Heart left ventricle (tissue), 16 donors: ENCODE measurements around the gene BTG4. TPM values are rescaled to one million over a fixed set of nuclear protein-coding genes. Genes with fewer than 3 reads are reported as not detected.

Experiments
- ATAC-seq, 4 donors: fragments of 200-7000 bp; cut with Tn5 transposase; one replicate each; pipeline ENCODE4 v1.9.1; 2020 to 2022; ENCODE audit warnings: moderate library complexity in 4 of 4, mild to moderate bottlenecking in 3 of 4, moderate number of reproducible peaks in 1 of 4
- DNase-seq, 5 donors: peaks; one replicate each; pipeline ENCODE4 v3.0.0-alpha.2; 2020
- H3K27ac ChIP-seq, 12 donors: fragments of 200-600 bp; sonication (generic) in 4 of 12; one replicate each; pipeline versions ENCODE4 v1.5.0 to v1.8.0; 2016 to 2022; ENCODE audit warnings: mild to moderate bottlenecking in 2 of 12
- H3K27me3 ChIP-seq, 9 donors: fragments of 200-600 bp; sonication (generic) in 2 of 9; one replicate each; pipeline versions ENCODE4 v1.5.1 to v1.8.0; 2016 to 2022; ENCODE audit warnings: mild to moderate bottlenecking in 3 of 9
- H3K36me3 ChIP-seq, 9 donors: fragments of 200-600 bp; sonication (generic) in 2 of 9; one replicate each; pipeline versions ENCODE4 v1.5.0 to v1.8.0; 2018 to 2022; ENCODE audit warnings: mild to moderate bottlenecking in 2 of 9
- H3K4me1 ChIP-seq, 12 donors: fragments of 200-600 bp; sonication (generic) in 4 of 12; one replicate each; pipeline versions ENCODE4 v1.5.0 to v1.8.0; 2016 to 2022; ENCODE audit warnings: mild to moderate bottlenecking in 3 of 12
- H3K4me3 ChIP-seq, 12 donors: fragments of 200-600 bp; sonication (generic) in 4 of 12; one replicate each; pipeline versions ENCODE4 v1.5.0 to v1.8.0; 2017 to 2022; ENCODE audit warnings: mild to moderate bottlenecking in 9 of 12, moderate library complexity in 4 of 12
- H3K9me3 ChIP-seq, 12 donors: fragments of 200-600 bp; sonication (generic) in 4 of 12; one replicate each; pipeline versions ENCODE4 v1.5.0 to v1.8.0; 2016 to 2022; ENCODE audit warnings: mild to moderate bottlenecking in 1 of 12
- CTCF ChIP-seq, 12 donors: fragments of 200-600 bp; sonication (generic) in 4 of 12; IDR thresholded peaks; one replicate each; pipeline versions ENCODE4 v1.5.0 to v1.8.0; 2018 to 2022; ENCODE audit warnings: antibody characterized with exemption in 12 of 12, mild to moderate bottlenecking in 5 of 12
- POLR2A ChIP-seq, 2 donors: fragments of 450-650 bp; IDR thresholded peaks; one replicate each; pipeline ENCODE4 v1.6.1; 2017; ENCODE audit warnings: antibody characterized with exemption in 2 of 2, mild to moderate bottlenecking in 2 of 2, moderate library complexity in 2 of 2
- WGBS, 4 donors: extraction: QIAGEN DNeasy Blood & Tissue Kit in 2 of 4; methylation state at CpG; one replicate each; pipeline versions ENCODE4 v1.1.5 to v1.1.7; 2013 to 2018; 5-methylcytosine and 5-hydroxymethylcytosine counted together
- intact Hi-C, 10 donors: fragments of 100-400 bp; cut with DNase I; formaldehyde crosslinking; loops; one replicate each; pipeline versions ENCODE4 v1.11.1 to v1.14.2; 2022
- polyA plus RNA-seq, 2 donors: library from polyadenylated mRNA; stranded (reverse); fragments of 200-250 nt; gene quantifications; one replicate each; pipeline ENCODE4 v1.2.3, GENCODE V29; 2013
- total RNA-seq, 9 donors: library from RNA; depleted of rRNA in 2 of 9; stranded (reverse); fragments of >200 nt in 2 of 9; fragmentation: NEBNext Ultra II Directional in 3 of 9; extraction: Animal tissue kit (Norgen Biotek cat#: 25700) in 3 of 9; gene quantifications; one replicate each; pipeline versions ENCODE4 v1.1.0 to v1.2.4, GENCODE V29; 2016 to 2023
- donor health status: ischemic (EF 13 %, LVEDD 7.1; RV severe dilation, severe dysfunction).
- donor health status: healthy with polysubstance abuse.
- donor health status: DM: no; HTN: yes; CAD: no.
- donor health status: DM: no; HTN: no; CAD: no.
- donor health status: ischemic (EF 25% LVEDD 6.9; RV normal size, moderate dysfunction).
- donor health status: ischemic (EF 25% LVEDD 5.7; RV mildly dilated, moderate dysfunction).
- donor health status: healthy.
- donor health status: DM: yes; HTN: yes; CAD: no.
- donor health status: ischemic (EF 35%, LVEDD 5.7; RV mildly dilated, moderate dysfunction).
- donor health status: nonischemic (EF 11% LVEDD 7.7; RV severe dilation, severe dysfunction).
- donor health status: DM: yes; HTN: yes; CAD: no.
- donor health status: PGD.
- donor health status: ischemic (EF 29% LVEDD 5.4; RV normal size, mild dysfunction).
- donor health status: nonischemic (EF 23%, LVEDD 6.1; RV moderate dilation, normal function).

The BTG4 gene
- total and polyA plus RNA-seq, 11 donors = not detected

GRCh38 chr11:111554532-111554931 is 42.3 kb upstream of the BTG4 start:
- Histone ChIP-seq H3K4me1 (peaks cover 0 to under 1% (median 0%) of the 10 kb centered on the region in 12 donors), H3K36me3 (peaks cover 0 to 22% (median 0%) of the 10 kb centered on the region in 9 donors), H3K27me3 (no peaks in the 10 kb centered on the region), H3K9me3 (no peaks in the 10 kb centered on the region), H3K4me3 (no peak overlapping the region), H3K27ac (no peak overlapping the region)
- intact Hi-C loops = no loop called here
- no peak for DNase-seq
- no peak for ATAC-seq
- no peak for TF ChIP-seq CTCF (IDR thresholded peaks at IDR 0.05)
- no peak for TF ChIP-seq POLR2A (IDR thresholded peaks at IDR 0.05)

GRCh38 chr11:111550258-111550657 is 38.1 kb upstream of the BTG4 start:
- H3K36me3 ChIP-seq = peaks cover 0 to 36% (median 3%) of the 10 kb centered on the region in 9 donors
- WGBS, 4 donors = 89 to 95% (median 90%) methylated on average over 2 of the region's 2 CpGs

GRCh38 chr11:111549869-111550203 is 37.6 kb upstream of the BTG4 start:
- H3K4me1 ChIP-seq = no peaks in the 10 kb centered on the region
- intact Hi-C loops = no loop called here
- H3K27me3 ChIP-seq = no peaks in the 10 kb centered on the region
- ATAC-seq (no peak), DNase-seq (no peak)
- 79 to 84% (median 79%) methylated on average over 3 of the region's 3 CpGs for WGBS, 4 donors
- H3K27ac ChIP-seq = no peak overlapping the region
- peaks cover 0 to 32% (median 3%) of the 10 kb centered on the region in 9 donors for H3K36me3 ChIP-seq
- TF ChIP-seq POLR2A (IDR thresholded peaks at IDR 0.05) (no peak), CTCF (IDR thresholded peaks at IDR 0.05) (no peak)
- H3K4me3 ChIP-seq = no peak overlapping the region
- H3K9me3 ChIP-seq = no peaks in the 10 kb centered on the region

More at GRCh38 chr11:111550258-111550657, 38.1 kb upstream of the BTG4 start:
- Histone ChIP-seq H3K27ac (no peak overlapping the region), H3K9me3 (no peaks in the 10 kb centered on the region), H3K4me1 (no peaks in the 10 kb centered on the region), H3K27me3 (no peaks in the 10 kb centered on the region), H3K4me3 (no peak overlapping the region)
- TF ChIP-seq CTCF (IDR thresholded peaks at IDR 0.05) = no peak
- no peak for TF ChIP-seq POLR2A (IDR thresholded peaks at IDR 0.05)
- intact Hi-C loops = no loop called here
- ATAC-seq (no peak), DNase-seq (no peak)

GRCh38 chr11:111549196-111549868 is 37.1 kb upstream of the BTG4 start:
- H3K4me3 ChIP-seq = no peak overlapping the region
- H3K36me3 ChIP-seq = peaks cover 0 to 27% (median 3%) of the 10 kb centered on the region in 9 donors
- DNase-seq = no peak
- no peak for TF ChIP-seq POLR2A (IDR thresholded peaks at IDR 0.05)
- no peak for TF ChIP-seq CTCF (IDR thresholded peaks at IDR 0.05)
- no peaks in the 10 kb centered on the region for H3K4me1 ChIP-seq
- intact Hi-C loops = no loop called here
- H3K27me3 ChIP-seq = no peaks in the 10 kb centered on the region
- no peak for ATAC-seq
- H3K27ac ChIP-seq = no peak overlapping the region
- no peaks in the 10 kb centered on the region for H3K9me3 ChIP-seq
- 80 to 88% (median 83%) methylated on average over 11 of the region's 11 CpGs for WGBS, 4 donors
